HG03460 (cell line): Measurements from ENCODE around the gene GLIS2.
"Not testable (repeated sequence)": the region's sequence is repeated elsewhere in the genome, so short reads cannot be mapped to it uniquely, and the experiment has no call there.

ENCODE experiments used
- ATAC-seq: cut with Tn5 transposase; IDR thresholded peaks from one replicate; pipeline ENCODE4 v1.9.1; 2021; ENCODE audit not compliant: unreplicated experiment

GLIS2 gene

GRCh38 chr16:4333714-4334113 lies 17.8 kb downstream of the GLIS2 start:
- ATAC-seq, result not testable (repeated sequence)

GRCh38 chr16:4334724-4335495 lies 19.0 kb downstream of the GLIS2 start:
- ATAC-seq, result no peak

DNA sequence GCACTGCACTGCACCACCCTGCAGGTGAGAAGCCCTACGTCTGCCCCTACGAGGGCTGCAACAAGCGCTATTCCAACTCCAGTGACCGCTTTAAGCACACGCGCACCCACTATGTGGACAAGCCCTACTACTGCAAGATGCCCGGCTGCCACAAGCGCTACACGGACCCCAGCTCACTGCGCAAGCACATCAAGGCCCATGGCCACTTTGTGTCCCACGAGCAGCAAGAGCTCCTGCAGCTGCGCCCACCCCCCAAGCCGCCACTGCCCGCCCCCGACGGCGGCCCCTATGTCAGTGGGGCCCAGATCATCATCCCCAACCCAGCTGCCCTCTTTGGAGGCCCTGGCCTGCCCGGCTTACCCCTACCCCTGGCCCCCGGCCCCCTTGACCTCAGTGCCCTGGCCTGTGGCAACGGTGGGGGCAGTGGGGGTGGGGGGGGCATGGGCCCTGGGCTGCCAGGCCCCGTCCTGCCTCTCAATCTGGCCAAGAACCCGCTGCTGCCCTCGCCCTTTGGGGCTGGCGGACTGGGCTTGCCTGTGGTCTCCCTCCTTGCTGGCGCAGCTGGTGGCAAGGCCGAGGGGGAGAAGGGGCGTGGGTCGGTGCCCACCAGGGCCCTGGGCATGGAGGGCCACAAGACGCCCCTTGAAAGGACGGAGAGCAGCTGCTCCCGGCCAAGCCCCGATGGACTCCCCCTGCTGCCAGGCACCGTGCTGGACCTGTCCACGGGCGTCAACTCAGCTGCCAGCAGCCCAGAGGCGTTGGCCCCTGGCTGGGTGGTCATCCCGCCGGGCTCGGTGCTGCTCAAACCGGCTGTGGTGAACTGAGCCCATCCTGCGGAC lies 21.1 kb downstream of the GLIS2 start:
- no peak for ATAC-seq

GRCh38 chr16:4337540-4338088 lies 21.7 kb downstream of the GLIS2 start:
- no peak for ATAC-seq

DNA sequence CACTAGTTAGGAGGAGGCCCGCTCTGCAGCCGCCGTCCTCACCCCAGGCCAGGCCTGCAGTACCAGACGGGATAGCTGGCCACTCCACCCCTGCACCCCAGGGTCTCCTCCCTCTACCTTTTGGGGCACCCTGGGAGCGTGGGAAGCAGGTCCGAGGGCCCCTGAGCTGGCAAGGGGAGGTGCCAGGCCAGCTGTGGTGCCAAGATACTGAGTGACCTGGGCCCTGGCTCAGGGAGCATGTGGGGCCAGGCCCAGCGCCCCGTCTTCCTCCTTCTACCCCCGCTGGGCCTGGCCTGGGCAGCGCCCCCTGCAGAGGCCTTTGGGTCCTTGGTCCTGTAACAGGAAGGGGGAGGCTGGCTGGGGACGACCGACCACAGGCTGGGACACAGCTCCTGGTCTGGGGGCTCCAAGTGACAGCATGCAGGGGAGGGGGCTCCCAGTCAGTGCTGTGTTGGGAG lies 22.3 kb downstream of the GLIS2 start:
- no peak for ATAC-seq

DNA sequence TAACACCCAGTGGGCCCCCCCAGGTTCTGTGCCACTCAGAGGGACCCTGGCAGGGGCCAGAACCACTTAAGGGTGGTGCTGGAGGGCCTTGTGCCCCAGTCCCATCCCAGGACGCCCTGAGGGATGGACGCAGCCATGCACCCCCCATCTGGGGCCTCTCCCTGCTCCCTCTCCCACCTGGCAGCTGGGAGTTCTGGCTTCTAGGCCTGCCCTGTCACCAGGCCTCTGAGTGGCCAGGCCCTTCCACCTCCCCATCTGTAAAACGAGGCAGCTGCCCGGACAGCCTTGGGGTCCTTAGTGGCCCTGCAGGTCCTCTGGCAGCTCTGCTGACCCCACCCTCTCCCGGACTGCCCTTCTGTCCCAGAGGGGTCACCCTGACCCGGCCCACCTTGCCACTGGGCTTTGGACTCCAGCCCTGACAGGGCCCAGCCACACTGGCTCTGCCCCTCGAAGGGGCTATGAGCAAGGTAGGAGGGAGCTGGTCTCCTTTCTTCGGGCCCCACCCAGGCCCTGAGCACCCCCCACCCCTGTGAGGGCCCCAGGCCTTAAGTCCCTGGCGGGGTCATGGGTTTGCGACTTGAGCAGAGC lies 22.9 kb downstream of the GLIS2 start:
- no peak for ATAC-seq

DNA sequence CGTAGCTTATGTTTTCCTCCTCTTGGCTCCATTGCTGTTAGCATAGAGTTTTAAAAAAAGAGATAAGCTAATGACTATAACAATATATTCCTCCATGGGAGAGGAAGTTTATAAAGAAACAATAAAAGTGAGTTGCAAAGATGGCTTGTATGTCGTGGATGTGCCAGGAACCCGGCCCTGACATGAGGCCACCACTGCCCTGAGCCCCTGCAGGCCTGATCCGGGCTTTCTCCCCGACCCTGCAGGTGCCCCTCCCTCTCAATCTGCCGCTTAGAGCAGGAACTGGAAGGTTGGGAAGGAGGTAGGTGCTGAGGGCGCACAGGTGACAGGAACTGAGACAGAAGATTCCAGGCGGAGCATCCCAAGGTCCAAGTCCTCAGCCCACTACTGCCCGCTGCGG lies 23.6 kb downstream of the GLIS2 start:
- no peak for ATAC-seq

GRCh38 chr16:4339909-4340308 lies 24.0 kb downstream of the GLIS2 start:
- no peak for ATAC-seq

GRCh38 chr16:4340443-4340842 lies 24.6 kb downstream of the GLIS2 start:
- ATAC-seq, result no peak

DNA sequence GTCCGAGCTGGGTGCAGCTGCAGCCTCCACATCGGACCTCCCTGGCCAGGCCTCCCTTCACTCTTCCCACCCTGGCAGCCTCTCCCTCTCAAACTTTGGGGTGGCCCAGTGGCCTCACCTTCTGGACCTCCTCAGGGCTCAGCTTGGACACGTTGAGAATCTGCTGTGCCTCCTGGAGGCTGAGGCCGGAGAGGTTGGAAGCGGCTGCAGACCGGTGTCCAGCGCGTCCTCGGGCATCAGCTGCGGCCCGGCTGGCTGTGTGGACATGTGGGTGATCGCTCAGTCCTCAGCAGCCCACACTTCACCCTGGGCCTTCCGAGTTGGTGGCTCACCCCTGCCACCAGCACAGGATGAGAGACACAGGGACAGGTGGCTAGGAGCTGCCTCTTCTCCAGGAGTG lies 25.4 kb downstream of the GLIS2 start:
- no peak for ATAC-seq

DNA sequence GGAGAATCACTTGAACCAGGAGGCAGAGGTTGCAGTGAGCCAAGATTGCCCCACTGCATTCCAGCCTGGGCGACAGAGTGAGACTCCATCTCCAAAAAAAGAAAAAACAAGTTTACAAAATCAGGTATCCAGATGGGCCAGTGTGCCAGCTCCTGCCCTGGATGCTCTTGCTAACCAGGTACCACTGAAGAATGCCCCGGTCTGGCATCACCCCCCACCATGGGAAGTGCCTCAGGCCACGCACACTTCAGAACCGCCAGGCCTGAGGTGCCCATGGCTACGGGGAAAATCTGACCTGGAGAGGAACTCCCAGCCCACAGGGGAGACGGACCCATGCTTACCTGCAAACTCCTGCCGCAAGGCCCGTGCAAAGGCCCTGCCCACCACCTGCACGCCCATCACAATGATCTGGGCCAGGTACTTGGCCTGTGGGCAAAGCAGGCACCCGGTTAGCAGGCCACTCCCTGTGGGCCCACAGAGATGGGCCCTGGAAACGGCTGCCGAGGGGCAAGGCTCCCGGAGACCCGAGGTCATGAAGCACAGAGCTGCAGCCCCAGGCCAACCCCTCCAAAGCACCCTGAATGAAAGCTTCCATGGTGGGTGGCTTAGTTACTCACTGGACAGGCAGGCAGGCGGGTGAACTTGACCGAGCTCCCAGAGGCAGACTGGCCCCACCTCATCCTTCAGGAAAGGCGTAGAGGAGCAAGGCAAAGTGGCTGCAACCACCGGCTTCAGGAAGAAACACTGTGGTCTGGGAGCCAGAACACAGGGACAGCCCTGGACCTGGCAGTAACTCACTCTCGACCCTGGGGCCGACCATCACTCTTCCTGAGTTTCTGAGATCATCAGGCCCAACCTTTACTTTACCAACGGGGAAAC lies 27.2 kb downstream of the GLIS2 start:
- no peak for ATAC-seq

GRCh38 chr16:4344300-4344982 lies 28.6 kb downstream of the GLIS2 start:
- not testable (repeated sequence) for ATAC-seq

GRCh38 chr16:4344983-4345835 lies 29.3 kb downstream of the GLIS2 start:
- no peak for ATAC-seq

GRCh38 chr16:4345836-4346781 lies 30.2 kb downstream of the GLIS2 start:
- ATAC-seq, result no peak

- no peak for ATAC-seq
Measured at GRCh38 chr16:4347010-4347409, 31.1 kb downstream of the GLIS2 start.

DNA sequence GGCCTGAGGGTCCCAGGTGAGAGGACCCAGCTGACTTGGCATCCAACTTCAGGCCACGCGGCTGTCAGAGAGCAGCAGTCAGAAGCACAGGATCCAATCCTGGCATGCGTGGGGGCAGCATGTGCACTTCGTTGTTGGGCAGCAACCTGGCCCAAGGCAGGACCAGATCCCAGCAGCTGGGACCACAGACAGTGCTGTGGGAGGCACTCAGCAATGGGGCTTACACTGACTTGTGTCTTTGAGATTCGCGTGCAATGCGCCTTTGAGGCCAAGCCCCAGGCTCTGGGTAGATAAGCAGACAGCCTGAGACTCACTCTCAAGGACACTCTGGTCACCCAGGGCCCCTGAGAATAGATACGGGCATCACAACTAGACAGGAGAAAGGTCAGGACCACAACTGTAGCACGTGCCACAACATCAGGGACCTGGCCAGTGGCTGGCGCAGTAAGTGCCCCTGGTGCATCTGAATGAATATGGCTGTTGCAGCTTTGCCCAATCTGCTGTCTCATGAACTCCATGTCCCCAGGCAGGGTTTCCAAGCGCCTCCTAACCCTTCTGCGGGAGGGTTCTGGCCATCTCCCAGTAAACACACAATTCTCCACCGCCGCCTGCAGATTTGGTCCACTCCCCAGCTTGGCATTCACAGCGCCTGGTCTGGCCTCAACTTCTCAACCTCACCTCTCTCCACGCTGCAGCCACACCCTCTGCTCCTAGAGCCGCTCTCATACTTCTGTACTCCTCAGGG lies 32.1 kb downstream of the GLIS2 start:
- ATAC-seq, result no peak

DNA sequence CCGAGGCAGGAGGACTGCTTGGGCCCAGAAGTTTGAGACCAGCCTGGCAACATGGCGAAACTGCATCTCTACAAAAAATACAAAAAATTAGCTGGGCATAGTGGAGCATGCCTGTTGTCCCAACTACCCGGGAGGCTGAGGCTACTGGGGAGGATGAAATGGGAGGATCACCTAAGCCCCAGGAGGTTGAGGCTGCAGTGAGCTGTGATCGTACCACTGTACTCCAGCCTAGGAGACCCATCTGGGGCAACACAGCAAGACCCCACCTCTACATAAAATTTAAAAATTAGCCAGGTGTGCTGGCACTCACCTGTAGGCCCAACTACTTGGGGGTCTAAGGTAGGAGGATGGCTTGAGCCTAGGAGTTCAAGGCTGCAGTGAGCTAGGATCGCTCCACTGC lies 33.5 kb downstream of the GLIS2 start:
- ATAC-seq, result no peak
